Endometrium (tissue), 2 donors: ENCODE results near the gene GABRB3.
"Not testable (repeated sequence)": the region's sequence is repeated elsewhere in the genome, so short reads cannot be mapped to it uniquely, and the experiment has no call there.

Source experiments
- FAIRE-seq: peaks from 2 replicates; lab custom pipeline; 2012; peaks lifted over from hg19 to GRCh38; lab: Jason Lieb, UNC
- donor health status: control.
- donor health status: control.

Gene GABRB3

GRCh38 chr15:26736502-26737248 is 36.2 kb downstream of the GABRB3 start:
- no peak for FAIRE-seq

- no peak for FAIRE-seq
Observed at GRCh38 chr15:26731965-26732364, 40.9 kb downstream of the GABRB3 start.

- FAIRE-seq, result no peak
Observed at GRCh38 chr15:26729581-26729980, 43.3 kb downstream of the GABRB3 start.

DNA sequence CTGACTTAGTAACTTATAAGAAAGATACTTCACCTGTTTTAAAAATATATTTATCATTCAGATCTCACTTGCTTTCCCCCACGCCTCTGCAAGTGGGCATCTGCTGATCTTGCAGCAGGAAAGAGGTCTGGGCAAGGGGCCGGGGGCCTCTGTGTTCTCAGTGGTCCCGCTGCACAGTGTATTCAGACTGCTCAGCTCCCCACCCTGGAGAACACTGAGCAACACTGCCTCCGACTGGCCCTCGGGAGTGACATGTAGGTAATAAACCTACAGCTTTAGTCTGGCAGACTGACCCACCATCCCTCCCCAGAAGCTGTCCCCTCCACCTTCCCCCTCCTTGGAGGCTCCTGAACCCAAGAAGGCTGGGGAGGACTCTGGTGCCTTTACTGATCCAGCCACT is 43.8 kb downstream of the GABRB3 start:
- FAIRE-seq, result no peak

- no peak for FAIRE-seq
Observed at GRCh38 chr15:26724381-26725150, 48.3 kb downstream of the GABRB3 start.

GRCh38 chr15:26722621-26723160 is 50.2 kb downstream of the GABRB3 start:
- no peak for FAIRE-seq

GRCh38 chr15:26721232-26721967 is 51.5 kb downstream of the GABRB3 start:
- no peak for FAIRE-seq

GRCh38 chr15:26720546-26720945 is 52.3 kb downstream of the GABRB3 start:
- no peak for FAIRE-seq

DNA sequence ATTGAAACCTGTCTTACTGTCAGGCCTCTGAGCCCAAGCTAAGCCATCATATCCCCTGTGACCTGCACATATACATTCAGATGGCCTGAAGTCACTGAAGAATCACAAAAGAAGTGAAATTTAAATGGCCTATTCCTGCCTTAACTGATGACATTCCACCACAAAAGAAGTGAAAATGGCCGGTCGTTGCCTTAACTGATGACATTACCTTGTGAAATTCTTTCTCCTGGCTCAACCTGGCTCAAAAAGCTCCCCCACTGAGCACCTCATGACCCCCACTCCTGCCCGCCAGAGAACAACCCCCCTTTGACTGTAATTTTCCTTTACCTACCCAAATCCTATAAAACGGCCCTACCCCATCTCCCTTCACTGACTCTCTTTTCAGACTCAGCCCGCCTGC is 53.0 kb downstream of the GABRB3 start:
- FAIRE-seq, result not testable (repeated sequence)

GRCh38 chr15:26716069-26716468 is 56.8 kb downstream of the GABRB3 start:
- FAIRE-seq, result no peak

- FAIRE-seq, result no peak
Observed at GRCh38 chr15:26713498-26713897, 59.4 kb downstream of the GABRB3 start.

DNA sequence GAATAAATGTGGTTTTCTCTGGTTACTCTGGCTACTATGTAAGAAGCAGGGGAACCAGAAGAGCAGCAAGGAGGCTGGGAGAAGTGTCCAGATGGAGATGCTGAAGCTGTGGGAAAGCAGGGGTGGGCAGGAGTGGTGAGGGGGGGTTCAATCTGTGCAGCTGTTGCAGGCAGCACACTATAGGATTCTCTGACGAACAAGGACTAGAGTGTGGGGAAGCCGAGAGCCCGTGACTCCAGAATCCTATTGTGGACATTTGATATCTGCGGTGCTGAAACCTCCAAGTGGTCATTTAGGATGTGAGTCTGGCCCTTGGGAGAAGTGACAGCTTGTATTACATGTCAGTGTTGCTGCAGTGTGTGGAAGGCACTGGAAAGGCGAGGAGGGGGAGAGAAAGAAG is 60.5 kb downstream of the GABRB3 start:
- FAIRE-seq, result no peak

GRCh38 chr15:26711445-26711844 is 61.4 kb downstream of the GABRB3 start:
- FAIRE-seq, result no peak

- no peak for FAIRE-seq
Observed at GRCh38 chr15:26702381-26702780, 70.5 kb downstream of the GABRB3 start.

- FAIRE-seq, result no peak
Observed at GRCh38 chr15:26698555-26698954, 74.3 kb downstream of the GABRB3 start.

- no peak for FAIRE-seq
Observed at GRCh38 chr15:26697913-26698312, 75.0 kb downstream of the GABRB3 start.

DNA sequence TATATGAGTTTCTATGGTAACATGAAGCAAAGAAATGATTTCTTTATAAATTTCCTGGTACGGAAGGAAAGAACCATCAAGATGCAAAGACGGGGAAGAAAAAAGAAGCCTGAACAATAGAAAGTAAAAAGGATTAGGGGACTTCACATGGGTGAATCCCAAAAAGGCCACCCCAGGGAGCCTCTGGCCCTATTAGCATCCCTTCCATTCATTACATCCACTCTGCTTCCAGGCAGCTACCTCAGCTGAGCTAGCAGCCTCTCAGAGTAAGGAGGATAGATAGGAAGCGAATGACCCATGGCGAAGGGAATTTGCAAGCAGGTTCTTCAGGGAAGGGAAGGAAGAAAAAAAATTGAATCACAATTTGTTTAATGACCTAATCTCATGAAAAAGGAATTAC is 81.6 kb downstream of the GABRB3 start:
- FAIRE-seq, result no peak

DNA sequence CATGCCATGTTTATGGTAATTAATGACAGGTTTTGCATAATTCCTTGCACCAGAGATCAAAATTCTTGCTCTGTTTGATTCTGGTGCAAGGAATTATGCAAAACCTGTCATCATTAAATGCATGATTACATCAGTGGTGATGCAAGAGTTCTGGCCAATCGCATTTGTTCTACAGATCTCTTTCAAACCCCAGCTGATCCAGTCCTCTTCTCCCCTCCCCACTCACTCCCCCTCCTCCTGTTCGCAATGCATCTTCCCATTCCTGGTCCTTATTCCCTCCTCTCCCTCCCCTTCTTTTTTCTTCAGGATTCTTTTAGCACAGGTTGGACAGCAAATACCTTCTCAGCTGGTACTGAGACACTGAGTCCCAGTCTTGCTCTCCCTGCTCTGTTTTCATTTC is 82.1 kb downstream of the GABRB3 start:
- no peak for FAIRE-seq

DNA sequence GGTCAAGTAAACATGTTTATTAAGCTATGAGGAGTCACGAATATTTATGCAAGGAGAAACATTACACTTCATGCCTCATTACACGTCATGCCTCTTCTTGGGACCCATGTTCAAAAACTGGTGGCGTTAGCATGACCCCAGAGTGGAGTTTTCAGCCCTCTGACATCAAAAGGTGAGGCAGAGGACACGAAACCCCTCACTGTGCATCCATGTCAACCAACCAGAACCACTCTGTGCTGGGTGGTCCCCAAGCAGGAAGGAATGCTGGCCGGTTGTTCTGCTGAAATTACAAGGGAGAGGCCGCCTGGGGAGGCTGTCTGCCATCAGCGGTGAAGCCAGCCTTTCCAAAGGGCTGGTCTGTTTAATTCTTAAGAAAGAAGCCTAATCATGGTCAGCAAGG is 83.4 kb downstream of the GABRB3 start:
- no peak for FAIRE-seq

DNA sequence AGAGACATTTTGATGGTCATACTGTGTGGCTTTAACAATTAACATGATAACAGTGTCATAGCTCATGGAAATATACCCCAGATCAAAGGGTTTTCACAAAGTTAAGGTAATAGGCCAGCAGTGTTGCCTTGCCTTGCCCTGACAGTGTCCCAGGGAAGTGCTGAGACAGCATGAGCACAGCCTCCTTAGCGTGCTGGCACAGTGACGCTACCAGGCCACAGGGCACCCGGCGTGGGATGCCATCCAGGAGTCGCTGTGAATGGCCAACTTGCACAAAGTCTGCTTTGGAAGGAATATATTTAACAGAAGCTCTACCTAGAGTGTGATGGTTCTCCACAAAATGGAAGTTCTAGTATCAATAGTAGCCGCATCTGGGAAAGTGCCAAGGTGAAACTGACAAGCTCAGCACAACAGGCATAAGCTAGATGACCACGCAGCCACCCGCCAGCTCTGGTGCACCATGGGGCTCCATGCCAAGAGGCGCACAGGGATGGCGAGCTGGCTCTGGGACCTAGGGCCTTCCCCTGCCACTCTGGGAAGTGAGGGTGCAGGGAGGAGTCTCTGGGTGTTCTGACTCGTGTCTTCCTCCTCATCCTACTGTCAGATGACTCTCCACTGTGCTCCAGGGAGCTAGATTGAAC is 86.2 kb downstream of the GABRB3 start:
- FAIRE-seq, result no peak

GRCh38 chr15:26682598-26683164 is 90.2 kb downstream of the GABRB3 start:
- no peak for FAIRE-seq

GRCh38 chr15:26679927-26680326 is 92.9 kb downstream of the GABRB3 start:
- no peak for FAIRE-seq
